ENCODE measurements around the gene MYOD1. TPM values are rescaled to one million over a fixed set of nuclear protein-coding genes. Genes with fewer than 3 reads are reported as not detected.

MYOD1 gene
- total RNA-seq, 1 experiment from 2014 or later: not detected

- BruUV-seq (replicated peaks): no TSS peak
- intact Hi-C loops (cut with micrococcal nuclease; ENCODE audit: unreplicated experiment): loop anchor here (5.0 kb wide), 1 partner anchor 48 kb away; no protein-coding TSS in a partner anchor
These were observed 45.3 kb downstream of the MYOD1 start for GRCh38 chr11:17764446-17765218.

GRCh38 chr11:17765356-17766072 lies 46.1 kb downstream of the MYOD1 start:
- H3K27me3 ChIP-seq (ENCODE audit: insufficient read depth, low read depth): no peaks in the 10 kb centered on the region
- H3K36me3 ChIP-seq (ENCODE audit: low read depth): no peaks in the 10 kb centered on the region
- ChIA-PET POLR2A (ENCODE audit: unreplicated experiment) (no interaction called here), CTCF (no interaction called here)
- H4K20me1 ChIP-seq (ENCODE audit: insufficient read depth): no peaks in the 10 kb centered on the region
- no peaks in the 10 kb centered on the region for H3K4me1 ChIP-seq (replicated peaks; ENCODE audit: insufficient read depth)
- H3K4me2 ChIP-seq: no peak overlapping the region
- no peaks in the 10 kb centered on the region for H3K9me3 ChIP-seq (ENCODE audit: insufficient read depth, low read depth)
- H2AFZ ChIP-seq: no peak overlapping the region
- no peaks in the 10 kb centered on the region for H3F3A ChIP-seq (ENCODE audit: insufficient read depth, low read depth)
- H3K27ac ChIP-seq: no peak overlapping the region
- no peaks in the 10 kb centered on the region for H3K79me2 ChIP-seq (ENCODE audit: low read depth)
- H3K4me3 ChIP-seq: no peak overlapping the region
- DNase-seq: no peak
- H3K9me2 ChIP-seq (ENCODE audit: insufficient read depth): no peaks in the 10 kb centered on the region
- no TSS peak for BruUV-seq (replicated peaks)
- intact Hi-C loops (cut with micrococcal nuclease; ENCODE audit: unreplicated experiment): no loop called here
- TF ChIP-seq EZH2 (IDR thresholded peaks at IDR 0.05; ENCODE audit: low read depth): no peak
- TF ChIP-seq CTCF (conservative IDR thresholded peaks at IDR 0.05): no peak

More at GRCh38 chr11:17764446-17765218, 45.3 kb downstream of the MYOD1 start:
- ChIA-PET POLR2A (ENCODE audit: unreplicated experiment) (no interaction called here), CTCF (no interaction called here)
- Histone ChIP-seq H3K4me1 (replicated peaks; ENCODE audit: insufficient read depth) (no peaks in the 10 kb centered on the region), H3K9me2 (ENCODE audit: insufficient read depth) (no peaks in the 10 kb centered on the region), H3F3A (ENCODE audit: insufficient read depth, low read depth) (no peaks in the 10 kb centered on the region), H2AFZ (no peak overlapping the region), H3K36me3 (ENCODE audit: low read depth) (no peaks in the 10 kb centered on the region), H3K79me2 (ENCODE audit: low read depth) (no peaks in the 10 kb centered on the region), H4K20me1 (ENCODE audit: insufficient read depth) (no peaks in the 10 kb centered on the region), H3K27me3 (ENCODE audit: insufficient read depth, low read depth) (no peaks in the 10 kb centered on the region), H3K9me3 (ENCODE audit: insufficient read depth, low read depth) (no peaks in the 10 kb centered on the region), H3K4me2 (no peak overlapping the region), H3K27ac (no peak overlapping the region), H3K4me3 (no peak overlapping the region)
- no peak for TF ChIP-seq CTCF (conservative IDR thresholded peaks at IDR 0.05)
- TF ChIP-seq EZH2 (IDR thresholded peaks at IDR 0.05; ENCODE audit: low read depth): no peak
- DNase-seq: no peak

GRCh38 chr11:17766073-17766359 lies 46.6 kb downstream of the MYOD1 start:
- Histone ChIP-seq H3K27ac (no peak overlapping the region), H3K9me3 (ENCODE audit: insufficient read depth, low read depth) (no peaks in the 10 kb centered on the region), H3F3A (ENCODE audit: insufficient read depth, low read depth) (no peaks in the 10 kb centered on the region), H3K4me1 (replicated peaks; ENCODE audit: insufficient read depth) (no peaks in the 10 kb centered on the region), H3K9me2 (ENCODE audit: insufficient read depth) (no peaks in the 10 kb centered on the region), H3K4me3 (no peak overlapping the region), H4K20me1 (ENCODE audit: insufficient read depth) (no peaks in the 10 kb centered on the region), H3K4me2 (no peak overlapping the region), H3K27me3 (ENCODE audit: insufficient read depth, low read depth) (0 out of 2 replicates have a peak, but pooled peaks cover 3% of the 10 kb centered on the region), H2AFZ (no peak overlapping the region), H3K36me3 (ENCODE audit: low read depth) (no peaks in the 10 kb centered on the region), H3K79me2 (ENCODE audit: low read depth) (no peaks in the 10 kb centered on the region)
- ChIA-PET CTCF (no interaction called here), POLR2A (ENCODE audit: unreplicated experiment) (no interaction called here)
- intact Hi-C loops (cut with micrococcal nuclease; ENCODE audit: unreplicated experiment): no loop called here
- no peak for DNase-seq
- no TSS peak for BruUV-seq (replicated peaks)
- TF ChIP-seq EZH2 (IDR thresholded peaks at IDR 0.05; ENCODE audit: low read depth) (no peak), CTCF (conservative IDR thresholded peaks at IDR 0.05) (no peak)
